Jurkat, Clone E6-1 (cell line): ENCODE results near the gene TEX264.

Experiments used
- DNase-seq: peaks from one replicate; pipeline ENCODE4 v3.0.0-alpha.2; 2011; ENCODE audit warnings: low read depth, low spot score
- H3K4me3 ChIP-seq: 2 replicates; pipeline ENCODE4 v1.5.1; 2011; ENCODE audit warnings: mild to moderate bottlenecking, low read length, control low read depth, moderate library complexity

TEX264 gene

DNA sequence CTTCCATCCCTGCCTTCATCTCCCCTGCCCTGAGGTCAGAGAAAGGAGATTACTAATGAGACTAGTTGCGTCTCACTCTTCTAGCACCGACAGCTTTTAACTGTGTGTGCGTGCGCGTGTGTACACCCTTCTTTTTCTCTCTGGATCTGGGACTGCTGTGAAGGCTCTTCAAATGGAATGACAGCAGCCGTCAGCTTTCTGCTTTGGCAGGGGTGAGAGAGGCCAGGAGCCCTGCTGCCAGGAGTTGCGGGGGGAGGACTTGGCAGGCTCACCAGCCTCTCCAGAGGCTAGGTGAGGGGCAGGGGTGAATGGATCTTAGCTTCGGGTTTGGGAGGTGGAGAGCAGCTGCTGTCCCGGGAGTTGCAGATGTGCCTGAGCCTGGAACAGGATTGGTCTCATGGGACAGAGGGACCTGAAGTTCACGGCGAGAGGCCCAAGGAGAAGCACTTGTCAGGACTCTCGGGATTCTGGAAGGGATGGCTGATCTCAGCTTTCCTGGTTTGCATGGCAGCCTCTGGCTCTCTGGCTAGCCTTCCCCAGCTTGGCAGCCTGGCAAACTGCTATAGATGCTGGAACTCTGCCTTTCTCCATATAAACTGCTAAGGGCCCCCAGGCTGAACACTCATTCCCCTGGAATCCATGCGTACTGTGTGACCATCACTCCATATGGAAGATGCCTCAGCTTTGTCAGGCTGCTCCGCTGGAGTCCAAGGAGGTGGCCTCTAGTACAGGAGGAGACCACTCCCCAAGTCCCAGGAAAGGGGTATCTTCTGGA is 16.6 kb downstream of the TEX264 start:
- no peak overlapping the region for H3K4me3 ChIP-seq
- no peak for DNase-seq

- no peak overlapping the region for H3K4me3 ChIP-seq
- no peak for DNase-seq
These were observed 17.2 kb downstream of the TEX264 start for GRCh38 chr3:51688206-51688600.

DNA sequence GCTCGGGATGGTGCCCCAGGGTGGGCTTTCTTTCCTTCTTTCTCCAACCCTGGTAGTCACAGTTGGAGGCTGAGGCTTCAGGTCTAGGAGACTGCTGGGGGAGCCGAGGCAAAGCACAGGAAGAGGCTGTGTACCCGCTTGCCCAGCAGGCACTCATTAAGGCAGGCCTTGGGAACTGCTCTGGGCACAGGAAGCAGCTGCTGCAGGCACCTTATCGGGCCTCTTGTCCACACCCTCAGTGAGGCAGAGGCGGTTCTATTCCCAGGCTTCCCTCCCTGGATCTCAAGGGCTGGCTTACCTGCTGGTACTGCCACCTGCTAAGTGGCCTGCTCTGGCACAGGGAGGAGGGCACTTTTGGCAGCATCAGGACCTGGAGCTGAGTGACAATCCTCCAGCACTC is 20.0 kb downstream of the TEX264 start:
- no peak for DNase-seq
- no peak overlapping the region for H3K4me3 ChIP-seq

DNA sequence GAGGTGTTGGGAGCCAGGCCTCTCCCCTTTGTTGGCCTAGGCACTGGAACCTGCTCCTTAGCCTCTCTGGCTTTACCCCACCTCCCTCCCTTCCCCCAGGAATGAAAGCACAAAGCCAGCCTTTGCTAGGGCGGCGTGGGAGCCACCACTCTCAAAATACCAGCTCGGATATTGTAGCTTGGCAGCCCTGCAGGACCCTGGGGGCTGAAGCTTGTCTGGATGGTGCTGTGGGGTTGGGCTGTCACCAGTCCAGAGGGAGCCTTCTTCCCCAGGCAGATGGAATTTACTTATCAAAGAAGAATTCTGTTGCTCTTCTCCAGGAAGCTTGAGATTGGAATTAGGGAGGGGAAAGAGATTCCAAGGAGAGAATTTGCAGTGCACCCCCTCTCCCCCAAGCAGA is 20.9 kb downstream of the TEX264 start:
- no peak for DNase-seq
- H3K4me3 ChIP-seq, result no peak overlapping the region

DNA sequence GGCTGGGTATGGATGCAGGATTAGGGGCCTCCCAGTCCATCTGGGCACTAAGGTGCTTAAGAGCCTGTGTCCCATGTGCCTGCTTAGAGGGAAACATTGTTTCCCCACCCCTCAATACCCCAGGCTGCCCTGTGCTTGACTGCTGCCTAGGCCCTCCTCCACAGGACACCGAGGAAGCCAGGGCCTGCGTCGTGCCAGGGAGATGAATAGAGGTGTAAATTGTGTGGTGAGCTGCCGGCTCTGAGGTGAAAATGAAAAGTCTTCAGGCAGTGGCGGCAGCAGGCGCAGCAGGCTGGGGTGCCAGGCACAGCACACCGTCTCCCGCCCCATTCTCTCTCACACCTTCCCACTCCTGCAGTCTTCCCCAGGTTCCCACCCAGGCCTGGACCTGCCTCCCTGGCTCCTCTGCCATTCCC is 21.9 kb downstream of the TEX264 start:
- no peak overlapping the region for H3K4me3 ChIP-seq
- DNase-seq, result no peak

DNA sequence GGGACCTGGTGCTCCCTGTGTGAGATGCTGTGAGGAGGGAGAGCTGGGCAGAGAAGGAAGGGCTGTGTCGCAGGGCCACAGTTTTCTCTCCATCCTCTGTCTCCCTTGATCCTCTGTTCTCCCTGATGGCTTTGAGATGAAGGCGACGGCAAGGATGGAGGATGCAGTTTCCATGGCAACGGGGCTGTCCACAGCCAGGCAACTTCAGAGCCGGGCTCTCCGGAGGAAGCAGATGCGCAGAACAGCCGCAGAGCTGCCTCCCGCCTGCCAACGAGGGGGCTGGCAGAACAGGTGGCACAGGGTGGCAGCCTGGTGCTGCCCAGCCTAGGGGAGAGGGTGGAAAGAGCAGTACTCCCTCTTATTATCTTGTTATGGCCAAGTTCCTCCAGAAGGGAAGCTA is 25.9 kb downstream of the TEX264 start:
- no peak overlapping the region for H3K4me3 ChIP-seq
- no peak for DNase-seq

GRCh38 chr3:51698209-51698608 is 27.2 kb downstream of the TEX264 start:
- no peak for DNase-seq
- H3K4me3 ChIP-seq, result no peak overlapping the region

DNA sequence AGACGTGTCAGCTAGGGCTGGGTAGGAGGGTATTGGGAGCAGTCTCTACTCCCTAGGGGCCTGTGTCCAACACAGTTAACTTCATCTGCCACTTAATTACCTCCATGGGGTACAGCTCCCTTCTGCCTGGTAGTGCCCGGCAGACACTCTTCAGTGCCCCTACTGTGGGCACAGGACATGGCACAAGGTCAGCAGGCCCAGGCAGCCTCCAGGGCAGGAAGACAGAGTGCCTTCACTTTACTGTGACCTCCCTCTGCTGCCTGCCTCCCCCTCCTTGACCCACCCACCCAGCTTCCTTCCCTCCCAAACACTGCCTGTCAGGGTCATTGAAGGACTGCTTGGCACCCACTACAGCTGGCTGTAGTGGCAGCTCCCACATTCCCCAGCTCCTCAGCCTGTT is 29.4 kb downstream of the TEX264 start:
- DNase-seq, result no peak
- H3K4me3 ChIP-seq, result no peak overlapping the region

DNA sequence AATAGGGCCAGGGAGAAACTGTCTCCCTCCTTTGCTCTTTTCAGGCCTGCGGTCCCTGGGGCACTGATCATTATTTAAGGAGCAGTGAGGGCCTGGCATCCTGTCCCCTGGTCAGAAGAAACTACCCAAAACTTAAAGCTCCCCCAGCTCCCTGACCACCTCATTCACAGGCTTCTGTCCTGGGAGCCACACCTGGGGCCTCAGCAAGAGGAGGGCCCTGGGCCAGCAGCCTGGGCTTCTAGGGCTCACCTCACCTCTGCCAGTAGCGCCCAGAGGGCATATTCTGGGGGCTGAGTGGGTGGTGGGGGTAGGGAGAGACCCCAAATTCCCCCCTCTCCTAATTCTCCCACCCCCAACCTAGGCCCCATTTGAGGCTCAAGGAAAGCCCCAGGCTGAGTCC is 31.1 kb downstream of the TEX264 start:
- DNase-seq, result no peak
- H3K4me3 ChIP-seq, result no peak overlapping the region

DNA sequence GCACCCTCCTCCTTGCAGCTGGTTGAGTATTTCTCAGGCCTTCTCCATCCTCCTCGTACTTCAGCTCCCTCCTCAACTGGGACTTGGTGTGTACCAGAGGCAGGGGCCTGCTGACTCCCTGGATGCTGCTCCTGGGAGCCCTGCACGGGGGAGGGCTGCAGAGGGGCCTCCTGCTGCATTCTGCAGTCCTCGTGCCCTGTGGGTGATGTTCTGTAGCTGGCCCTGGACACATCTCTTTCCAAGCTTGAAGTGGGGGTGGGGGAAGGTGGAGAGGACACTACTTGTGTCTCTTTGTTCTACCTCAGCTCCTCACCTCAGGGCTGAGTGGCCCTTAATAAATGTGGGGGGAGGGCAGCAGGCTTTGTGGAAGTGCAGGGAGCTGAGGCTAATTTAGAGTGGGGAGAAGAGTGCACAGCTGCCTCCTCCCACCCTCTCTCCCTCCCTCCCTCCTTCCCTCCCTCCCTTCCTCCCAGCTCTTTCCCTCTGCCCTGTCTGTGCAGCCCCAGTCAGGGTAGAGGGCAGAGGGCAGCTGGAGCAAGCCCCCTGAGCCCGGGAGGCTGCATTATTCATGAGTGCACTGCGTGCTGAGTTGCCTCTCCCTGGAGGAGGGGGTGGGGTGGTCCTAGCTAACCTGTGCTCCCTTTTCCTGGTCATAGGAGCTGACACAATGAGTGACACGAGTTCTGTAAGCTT is 32.2 kb downstream of the TEX264 start:
- no peak for DNase-seq
- no peak overlapping the region for H3K4me3 ChIP-seq

GRCh38 chr3:51703761-51704510 is 32.9 kb downstream of the TEX264 start:
- H3K4me3 ChIP-seq, result no peak overlapping the region
- DNase-seq, result no peak

DNA sequence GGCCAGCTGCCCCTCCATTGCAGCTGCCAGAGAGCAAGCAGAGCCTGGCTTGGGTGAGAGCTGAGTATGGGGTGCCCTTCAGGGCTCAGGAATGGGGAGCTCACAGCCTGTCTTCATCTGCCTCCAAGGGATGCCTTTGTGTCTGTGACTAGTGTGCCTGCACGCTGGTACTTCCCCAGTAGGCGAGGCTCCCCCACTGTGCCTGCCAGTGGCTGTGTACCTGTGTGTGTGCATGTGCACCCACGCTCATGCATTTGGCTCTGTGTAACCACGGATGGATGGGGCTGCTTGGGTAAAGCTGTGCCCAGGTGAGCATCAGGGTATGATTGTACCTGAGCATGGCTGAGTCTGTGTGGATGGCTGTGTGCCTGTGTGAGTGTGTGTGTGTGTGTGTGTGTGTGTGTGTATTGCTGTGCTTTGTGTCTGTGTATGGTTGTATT is 33.5 kb downstream of the TEX264 start:
- H3K4me3 ChIP-seq, result no peak overlapping the region
- DNase-seq, result no peak

GRCh38 chr3:51705276-51706020 is 34.4 kb downstream of the TEX264 start:
- no peak for DNase-seq

DNA sequence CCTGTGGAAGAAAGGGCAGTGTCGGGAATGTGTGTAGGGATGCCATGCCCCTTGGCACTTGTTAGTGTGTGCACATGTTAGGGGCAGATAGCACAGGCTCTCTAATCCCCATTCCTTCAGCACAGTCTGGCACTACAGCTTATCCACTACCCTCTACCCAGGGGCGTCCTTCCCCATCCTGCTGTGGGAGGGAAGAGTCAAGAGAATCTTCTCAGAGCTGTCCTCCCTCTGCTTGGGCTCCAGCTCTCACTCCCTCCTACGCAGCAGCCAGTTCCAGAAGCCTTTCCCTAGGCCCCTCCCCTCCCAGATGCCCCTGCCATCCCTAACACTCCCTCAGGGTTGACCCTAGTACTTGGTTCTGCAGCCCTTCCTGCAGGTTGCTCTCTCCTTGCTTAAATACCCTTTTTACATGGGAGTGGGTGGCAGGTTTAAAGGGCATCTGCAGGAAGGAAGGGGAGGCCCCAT is 35.0 kb downstream of the TEX264 start:
- no peak for DNase-seq
- H3K4me3 ChIP-seq, result no peak overlapping the region

More at GRCh38 chr3:51705276-51706020, 34.4 kb downstream of the TEX264 start:
- no peak overlapping the region for H3K4me3 ChIP-seq

DNA sequence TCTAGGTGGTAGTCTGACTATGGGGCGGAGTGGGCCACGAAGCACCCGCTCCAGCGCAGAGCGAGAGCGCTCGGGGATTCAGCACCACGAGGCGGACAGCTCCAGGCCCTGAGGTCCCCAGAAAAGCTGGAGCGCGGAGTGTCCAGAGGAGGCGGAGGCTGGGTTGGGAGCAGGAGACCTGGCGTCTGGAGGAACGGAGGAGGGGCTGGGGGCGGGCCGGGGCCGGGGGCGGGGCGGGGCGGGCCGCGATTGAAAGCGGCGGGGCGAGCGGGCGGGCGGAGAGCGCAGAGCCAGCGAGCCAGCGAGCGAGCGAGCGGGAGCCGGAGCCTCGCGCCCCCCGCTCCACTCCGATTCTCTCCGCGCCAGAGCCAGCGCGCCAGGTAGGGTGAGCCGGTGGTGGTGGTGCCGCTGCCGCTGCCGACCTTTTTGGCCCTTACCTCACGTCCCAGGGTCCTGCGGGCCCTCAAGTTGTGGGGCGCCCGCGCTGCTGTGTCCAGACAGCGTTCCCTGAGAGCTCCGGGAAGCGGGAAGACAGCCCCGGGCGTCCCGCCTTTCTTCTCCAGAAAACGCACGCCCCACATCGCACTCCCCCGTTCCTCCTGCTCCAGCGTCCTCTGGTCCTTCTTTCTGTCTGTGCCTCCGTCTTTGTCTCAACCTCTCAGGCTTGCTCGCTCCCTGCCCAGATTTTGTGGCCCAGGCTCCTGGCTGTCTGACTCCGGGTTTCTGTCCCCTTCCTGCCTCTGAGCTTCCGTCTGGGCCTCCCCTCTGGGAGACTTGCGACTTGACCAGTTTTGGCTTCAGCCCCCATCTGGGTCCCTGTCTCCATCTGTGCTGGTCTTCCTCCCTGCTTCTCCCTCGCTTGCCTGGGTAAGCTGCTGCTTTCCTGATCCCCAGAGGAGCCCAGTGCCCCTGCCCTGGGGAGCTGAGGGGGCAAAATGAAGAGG is 36.0 kb downstream of the TEX264 start, which contains the start of gene GRM2:
TSS of gene GRM2 (plus strand) at position 281 of the 944 bp plus-strand sequence. CDS start 1,916 bp downstream, outside the sequence.
- no peak for DNase-seq
- H3K4me3 ChIP-seq, result no peak within 1 kb of the TSS

GRCh38 chr3:51708216-51708845 is 37.3 kb downstream of the TEX264 start:
- no peak overlapping the region for H3K4me3 ChIP-seq
- no peak for DNase-seq

DNA sequence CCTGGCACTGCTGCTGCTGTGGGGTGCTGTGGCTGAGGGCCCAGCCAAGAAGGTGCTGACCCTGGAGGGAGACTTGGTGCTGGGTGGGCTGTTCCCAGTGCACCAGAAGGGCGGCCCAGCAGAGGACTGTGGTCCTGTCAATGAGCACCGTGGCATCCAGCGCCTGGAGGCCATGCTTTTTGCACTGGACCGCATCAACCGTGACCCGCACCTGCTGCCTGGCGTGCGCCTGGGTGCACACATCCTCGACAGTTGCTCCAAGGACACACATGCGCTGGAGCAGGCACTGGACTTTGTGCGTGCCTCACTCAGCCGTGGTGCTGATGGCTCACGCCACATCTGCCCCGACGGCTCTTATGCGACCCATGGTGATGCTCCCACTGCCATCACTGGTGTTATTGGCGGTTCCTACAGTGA is 38.0 kb downstream of the TEX264 start:
- no peak for DNase-seq
- H3K4me3 ChIP-seq, result no peak overlapping the region

- no peak for DNase-seq
- no peak overlapping the region for H3K4me3 ChIP-seq
These were observed 38.6 kb downstream of the TEX264 start for GRCh38 chr3:51709675-51710074.
